Loucy (cell line): ENCODE measurements around the gene L3MBTL2.

Experiments used
- EZH2phosphoT487 ChIP-seq: fragments of 200-600 bp; IDR thresholded peaks from 2 replicates; pipeline ENCODE4 v1.6.1; 2018; ENCODE audit warnings: antibody characterized with exemption, mild to moderate bottlenecking, moderate library complexity, borderline replicate concordance
- TF ChIP-seq, protein P1 (sequence below): fragments of 200-600 bp; sonication (generic); conservative IDR thresholded peaks from 2 replicates; pipeline ENCODE4 v1.5.1; 2014; ENCODE audit warnings: mild to moderate bottlenecking, antibody characterized with exemption, low read length

- TF ChIP-seq, protein P1, sequence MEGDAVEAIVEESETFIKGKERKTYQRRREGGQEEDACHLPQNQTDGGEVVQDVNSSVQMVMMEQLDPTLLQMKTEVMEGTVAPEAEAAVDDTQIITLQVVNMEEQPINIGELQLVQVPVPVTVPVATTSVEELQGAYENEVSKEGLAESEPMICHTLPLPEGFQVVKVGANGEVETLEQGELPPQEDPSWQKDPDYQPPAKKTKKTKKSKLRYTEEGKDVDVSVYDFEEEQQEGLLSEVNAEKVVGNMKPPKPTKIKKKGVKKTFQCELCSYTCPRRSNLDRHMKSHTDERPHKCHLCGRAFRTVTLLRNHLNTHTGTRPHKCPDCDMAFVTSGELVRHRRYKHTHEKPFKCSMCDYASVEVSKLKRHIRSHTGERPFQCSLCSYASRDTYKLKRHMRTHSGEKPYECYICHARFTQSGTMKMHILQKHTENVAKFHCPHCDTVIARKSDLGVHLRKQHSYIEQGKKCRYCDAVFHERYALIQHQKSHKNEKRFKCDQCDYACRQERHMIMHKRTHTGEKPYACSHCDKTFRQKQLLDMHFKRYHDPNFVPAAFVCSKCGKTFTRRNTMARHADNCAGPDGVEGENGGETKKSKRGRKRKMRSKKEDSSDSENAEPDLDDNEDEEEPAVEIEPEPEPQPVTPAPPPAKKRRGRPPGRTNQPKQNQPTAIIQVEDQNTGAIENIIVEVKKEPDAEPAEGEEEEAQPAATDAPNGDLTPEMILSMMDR: no peak
- TF ChIP-seq EZH2phosphoT487: no peak
Observed at GRCh38 chr22:41222846-41223507, 17.9 kb downstream of the L3MBTL2 start.
